KMS-11 (cell line): ENCODE measurements around the gene SV2C.

Experiments used
- H2AFZ ChIP-seq: fragments of 200-600 bp; sonication (generic); 2 replicates; pipeline ENCODE4 v1.6.1; 2016; ENCODE audit warnings: antibody characterized with exemption, mixed run types, low read depth
- H3K27ac ChIP-seq: fragments of 200-600 bp; sonication (generic); 2 replicates; pipeline ENCODE4 v1.6.1; 2016; ENCODE audit warnings: mild to moderate bottlenecking, mixed run types
- H3K27me3 ChIP-seq: fragments of 200-600 bp; sonication (generic); 2 replicates; pipeline ENCODE4 v1.6.1; 2017; ENCODE audit warnings: mild to moderate bottlenecking, low read depth, mixed run types, moderate library complexity; ENCODE audit not compliant: insufficient read depth
- H3K36me3 ChIP-seq: fragments of 200-600 bp; sonication (generic); 2 replicates; pipeline ENCODE4 v1.6.1; 2017; ENCODE audit warnings: mild to moderate bottlenecking, mixed run types; ENCODE audit not compliant: insufficient read depth
- H3K4me1 ChIP-seq: fragments of 200-600 bp; sonication (generic); 2 replicates; pipeline ENCODE4 v1.6.1; 2016; ENCODE audit warnings: mild to moderate bottlenecking, low read depth, mixed run types; ENCODE audit not compliant: poor library complexity, severe bottlenecking
- H3K4me2 ChIP-seq: fragments of 200-600 bp; sonication (generic); 2 replicates; pipeline ENCODE4 v1.7.0; 2016; ENCODE audit warnings: mild to moderate bottlenecking, mixed run types
- H3K4me3 ChIP-seq: fragments of 200-600 bp; sonication (generic); IDR thresholded peaks from 2 replicates; pipeline ENCODE4 v1.6.1; 2017; ENCODE audit warnings: low read depth, low read length, mixed read lengths; ENCODE audit not compliant: insufficient read depth
- H3K79me2 ChIP-seq: fragments of 200-600 bp; sonication (generic); 2 replicates; pipeline ENCODE4 v1.6.1; 2016; ENCODE audit warnings: low read depth, mixed run types; ENCODE audit not compliant: insufficient read depth
- H3K9ac ChIP-seq: fragments of 200-600 bp; sonication (generic); 2 replicates; pipeline ENCODE4 v1.6.1; 2016; ENCODE audit warnings: mild to moderate bottlenecking, mixed run types
- H4K20me1 ChIP-seq: fragments of 200-600 bp; sonication (generic); 2 replicates; pipeline ENCODE4 v1.6.1; 2016; ENCODE audit warnings: mild to moderate bottlenecking, mixed run types; ENCODE audit not compliant: insufficient read depth
- TF ChIP-seq, protein P1 (sequence below): fragments of 200-600 bp; sonication (generic); conservative IDR thresholded peaks from 2 replicates; pipeline ENCODE4 v1.6.1; 2017; ENCODE audit warnings: low read depth, mild to moderate bottlenecking, antibody characterized with exemption, low read length, moderate library complexity, mixed read lengths

Gene SV2C

DNA sequence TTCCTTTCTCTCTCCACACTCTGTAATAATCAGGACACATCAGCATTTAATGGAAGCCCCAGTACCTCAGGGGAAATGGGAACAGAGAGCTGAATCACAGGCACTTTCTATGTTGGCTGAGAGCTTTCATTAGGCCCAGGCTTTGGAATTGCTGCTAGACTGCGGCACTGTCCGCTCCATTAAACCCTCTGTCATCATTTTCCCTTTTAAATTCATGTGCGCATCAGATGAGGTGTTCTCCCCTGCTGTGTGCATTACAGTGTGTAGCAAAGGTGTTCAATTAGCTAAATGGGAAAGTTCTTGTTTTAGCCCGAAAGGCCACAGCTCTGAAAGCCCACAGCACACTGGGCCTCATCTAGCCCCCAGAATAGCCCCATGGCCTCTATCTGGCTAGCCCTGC lies 133.6 kb downstream of the SV2C start:
- H3K27ac ChIP-seq = no peak overlapping the region
- no peak overlapping the region for H3K4me2 ChIP-seq
- no peaks in the 10 kb centered on the region for H3K36me3 ChIP-seq
- H3K27me3 ChIP-seq = no peaks in the 10 kb centered on the region
- no peak overlapping the region for H2AFZ ChIP-seq
- TF ChIP-seq, protein P1, sequence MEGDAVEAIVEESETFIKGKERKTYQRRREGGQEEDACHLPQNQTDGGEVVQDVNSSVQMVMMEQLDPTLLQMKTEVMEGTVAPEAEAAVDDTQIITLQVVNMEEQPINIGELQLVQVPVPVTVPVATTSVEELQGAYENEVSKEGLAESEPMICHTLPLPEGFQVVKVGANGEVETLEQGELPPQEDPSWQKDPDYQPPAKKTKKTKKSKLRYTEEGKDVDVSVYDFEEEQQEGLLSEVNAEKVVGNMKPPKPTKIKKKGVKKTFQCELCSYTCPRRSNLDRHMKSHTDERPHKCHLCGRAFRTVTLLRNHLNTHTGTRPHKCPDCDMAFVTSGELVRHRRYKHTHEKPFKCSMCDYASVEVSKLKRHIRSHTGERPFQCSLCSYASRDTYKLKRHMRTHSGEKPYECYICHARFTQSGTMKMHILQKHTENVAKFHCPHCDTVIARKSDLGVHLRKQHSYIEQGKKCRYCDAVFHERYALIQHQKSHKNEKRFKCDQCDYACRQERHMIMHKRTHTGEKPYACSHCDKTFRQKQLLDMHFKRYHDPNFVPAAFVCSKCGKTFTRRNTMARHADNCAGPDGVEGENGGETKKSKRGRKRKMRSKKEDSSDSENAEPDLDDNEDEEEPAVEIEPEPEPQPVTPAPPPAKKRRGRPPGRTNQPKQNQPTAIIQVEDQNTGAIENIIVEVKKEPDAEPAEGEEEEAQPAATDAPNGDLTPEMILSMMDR = no peak
- H3K4me3 ChIP-seq = no peak overlapping the region
- H3K79me2 ChIP-seq = no peaks in the 10 kb centered on the region
- no peak overlapping the region for H3K9ac ChIP-seq
- H4K20me1 ChIP-seq = no peaks in the 10 kb centered on the region
- H3K4me1 ChIP-seq = no peaks in the 10 kb centered on the region

DNA sequence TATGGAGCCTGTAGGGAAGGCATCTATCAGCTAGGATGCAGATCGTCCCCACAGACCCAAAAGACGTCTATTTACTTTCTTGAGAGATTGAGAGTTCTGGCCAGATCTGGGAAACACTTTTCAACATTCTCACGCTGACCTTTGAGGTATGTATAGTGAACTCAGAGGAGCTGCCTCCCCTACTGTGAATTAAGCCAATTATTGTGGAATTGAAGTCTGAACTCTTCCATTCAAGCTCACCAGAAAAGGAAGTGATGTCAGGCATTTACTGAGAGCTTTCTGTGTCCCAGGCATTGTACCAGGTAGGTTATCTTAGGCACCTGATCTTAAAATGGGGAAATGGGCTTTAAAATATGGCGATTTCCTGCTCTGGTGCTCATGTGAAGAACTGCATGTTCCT lies 136.5 kb downstream of the SV2C start:
- Histone ChIP-seq H3K27ac (no peak overlapping the region), H3K4me3 (no peak overlapping the region), H3K36me3 (no peaks in the 10 kb centered on the region), H3K27me3 (no peaks in the 10 kb centered on the region), H4K20me1 (no peaks in the 10 kb centered on the region), H3K9ac (no peak overlapping the region), H3K79me2 (no peaks in the 10 kb centered on the region), H3K4me1 (no peaks in the 10 kb centered on the region), H2AFZ (no peak overlapping the region), H3K4me2 (no peak overlapping the region)
- TF ChIP-seq, protein P1 = no peak

DNA sequence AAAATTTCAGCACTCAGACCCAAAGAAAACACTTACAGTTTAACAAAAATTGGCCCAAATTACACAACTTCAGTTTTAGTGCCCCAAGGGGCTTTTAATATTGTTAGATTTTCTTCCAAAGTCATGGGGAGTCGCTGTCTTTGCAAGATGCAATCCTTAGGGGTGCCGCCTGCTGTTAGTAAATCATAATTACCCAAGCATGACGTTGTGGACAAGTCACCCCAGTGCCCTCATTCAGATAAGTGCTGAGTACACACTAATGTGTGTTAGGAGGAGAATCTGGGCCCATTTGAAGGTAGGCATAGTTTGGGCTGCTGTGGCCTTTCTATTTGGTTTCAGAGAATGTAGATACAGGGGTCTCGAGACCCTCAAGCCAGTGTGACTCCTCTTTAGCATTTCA lies 138.1 kb downstream of the SV2C start:
- Histone ChIP-seq H3K4me3 (no peak overlapping the region), H4K20me1 (no peaks in the 10 kb centered on the region), H3K4me2 (no peak overlapping the region)

DNA sequence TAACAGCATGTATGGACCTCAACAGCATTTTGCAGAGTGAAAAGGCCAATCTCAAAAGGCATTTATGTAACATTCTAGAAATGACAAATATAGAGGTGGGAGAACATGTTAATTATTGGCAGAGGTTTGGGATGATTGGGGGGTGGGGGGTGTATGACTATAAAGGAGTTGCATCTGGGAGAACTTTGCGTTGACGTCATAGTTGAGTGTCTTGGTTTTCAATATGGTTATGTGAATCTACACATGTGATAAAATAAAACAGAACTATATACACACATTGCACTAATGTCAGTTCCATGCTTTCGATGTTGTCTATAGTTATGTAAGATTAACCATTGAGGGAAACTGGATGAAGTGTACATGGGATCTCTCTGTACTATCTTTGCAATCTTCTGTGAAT lies 139.1 kb downstream of the SV2C start:
- no peak overlapping the region for H3K4me2 ChIP-seq
- H3K4me1 ChIP-seq = no peaks in the 10 kb centered on the region
- H2AFZ ChIP-seq = no peak overlapping the region
- TF ChIP-seq, protein P1 = no peak
- no peaks in the 10 kb centered on the region for H3K79me2 ChIP-seq
- no peak overlapping the region for H3K4me3 ChIP-seq
- H3K9ac ChIP-seq = no peak overlapping the region
- H3K36me3 ChIP-seq = no peaks in the 10 kb centered on the region
- no peaks in the 10 kb centered on the region for H3K27me3 ChIP-seq
- no peaks in the 10 kb centered on the region for H4K20me1 ChIP-seq
- no peak overlapping the region for H3K27ac ChIP-seq

More for the DNA sequence above, 138.1 kb downstream of the SV2C start:
- no peak overlapping the region for H3K9ac ChIP-seq
- no peaks in the 10 kb centered on the region for H3K4me1 ChIP-seq
- no peaks in the 10 kb centered on the region for H3K27me3 ChIP-seq
- no peak overlapping the region for H2AFZ ChIP-seq
- TF ChIP-seq, protein P1 = no peak
- H3K36me3 ChIP-seq = no peaks in the 10 kb centered on the region
- H3K27ac ChIP-seq = no peak overlapping the region
- H3K79me2 ChIP-seq = no peaks in the 10 kb centered on the region
